OCI-LY1 (cell line): ENCODE data around the gene S100A8.

Experiments
- H2AFZ ChIP-seq: fragments of 200-600 bp; sonication (generic), shearing (Covaris generic); 2 replicates; pipeline ENCODE4 v1.6.0; 2014; ENCODE audit warnings: antibody characterized with exemption, mild to moderate bottlenecking, low read length
- H3F3A ChIP-seq: fragments of 200-600 bp; sonication (generic), shearing (Covaris generic); 2 replicates; pipeline ENCODE4 v1.6.0; 2014; ENCODE audit warnings: mild to moderate bottlenecking, antibody characterized with exemption, low read length, moderate library complexity; ENCODE audit not compliant: insufficient read depth
- H3K27ac ChIP-seq: fragments of 200-600 bp; sonication (generic); 2 replicates; pipeline ENCODE4 v1.5.1; 2014; ENCODE audit warnings: low read length, mixed run types, mild to moderate bottlenecking, low read depth; ENCODE audit not compliant: poor library complexity, severe bottlenecking
- H3K27me3 ChIP-seq: fragments of 200-600 bp; sonication (generic); 2 replicates; pipeline ENCODE4 v1.6.0; 2014; ENCODE audit warnings: antibody characterized with exemption, mild to moderate bottlenecking, low read length, moderate library complexity; ENCODE audit not compliant: insufficient read depth
- H3K36me3 ChIP-seq: fragments of 200-600 bp; sonication (generic); 2 replicates; pipeline ENCODE4 v1.6.1; 2014; ENCODE audit warnings: mild to moderate bottlenecking, antibody characterized with exemption, low read length, moderate library complexity, mixed read lengths; ENCODE audit not compliant: insufficient read depth
- H3K4me1 ChIP-seq: fragments of 200-600 bp; sonication (generic); 2 replicates; pipeline ENCODE4 v1.5.1; 2014; ENCODE audit warnings: mild to moderate bottlenecking, low read length, moderate library complexity; ENCODE audit not compliant: insufficient read depth, severe bottlenecking
- H3K4me2 ChIP-seq: fragments of 200-600 bp; sonication (generic), shearing (Covaris generic); 2 replicates; pipeline ENCODE4 v1.6.1; 2014; ENCODE audit warnings: low read length
- H3K4me3 ChIP-seq: fragments of 200-600 bp; sonication (generic); 2 replicates; pipeline ENCODE4 v1.5.1; 2014; ENCODE audit warnings: low read length, low read depth, mild to moderate bottlenecking, mixed read lengths; ENCODE audit not compliant: poor library complexity, severe bottlenecking
- H3K79me2 ChIP-seq: fragments of 200-600 bp; shearing (Covaris generic); 2 replicates; pipeline ENCODE4 v1.6.1; 2016; ENCODE audit warnings: mixed run types, low read length, mixed read lengths; ENCODE audit not compliant: insufficient read depth
- H3K9ac ChIP-seq: fragments of 200-600 bp; sonication (generic), shearing (Covaris generic); 2 replicates; pipeline ENCODE4 v1.6.1; 2014; ENCODE audit warnings: mild to moderate bottlenecking, low read length, mixed read lengths
- H3K9me2 ChIP-seq: fragments of 200-600 bp; sonication (generic), shearing (Covaris generic); 2 replicates; pipeline ENCODE4 v1.6.1; 2014; ENCODE audit warnings: low read depth, mild to moderate bottlenecking, low read length, mixed read lengths
- H3K9me3 ChIP-seq: fragments of 200-600 bp; shearing (Covaris generic); 2 replicates; pipeline ENCODE4 v1.6.1; 2014; ENCODE audit warnings: low read length, mixed read lengths
- H4K20me1 ChIP-seq: fragments of 200-600 bp; sonication (generic), shearing (Covaris generic); 2 replicates; pipeline ENCODE4 v1.6.0; 2016; ENCODE audit warnings: mild to moderate bottlenecking, low read length; ENCODE audit not compliant: insufficient read depth
- EZH2 ChIP-seq: fragments of 200-600 bp; sonication (generic), shearing (Covaris generic); IDR thresholded peaks from 2 replicates; pipeline ENCODE4 v1.8.0; 2017; ENCODE audit warnings: borderline replicate concordance, mixed run types, mild to moderate bottlenecking, antibody characterized with exemption, low read length, moderate library complexity, mixed read lengths
- TF ChIP-seq, protein P1 (sequence below): fragments of 200-600 bp; sonication (generic), shearing (Covaris generic); IDR thresholded peaks from 2 replicates; pipeline ENCODE4 v1.5.1; 2017; ENCODE audit warnings: mild to moderate bottlenecking, antibody characterized with exemption, low read length, moderate library complexity, mixed read lengths

S100A8 gene

DNA sequence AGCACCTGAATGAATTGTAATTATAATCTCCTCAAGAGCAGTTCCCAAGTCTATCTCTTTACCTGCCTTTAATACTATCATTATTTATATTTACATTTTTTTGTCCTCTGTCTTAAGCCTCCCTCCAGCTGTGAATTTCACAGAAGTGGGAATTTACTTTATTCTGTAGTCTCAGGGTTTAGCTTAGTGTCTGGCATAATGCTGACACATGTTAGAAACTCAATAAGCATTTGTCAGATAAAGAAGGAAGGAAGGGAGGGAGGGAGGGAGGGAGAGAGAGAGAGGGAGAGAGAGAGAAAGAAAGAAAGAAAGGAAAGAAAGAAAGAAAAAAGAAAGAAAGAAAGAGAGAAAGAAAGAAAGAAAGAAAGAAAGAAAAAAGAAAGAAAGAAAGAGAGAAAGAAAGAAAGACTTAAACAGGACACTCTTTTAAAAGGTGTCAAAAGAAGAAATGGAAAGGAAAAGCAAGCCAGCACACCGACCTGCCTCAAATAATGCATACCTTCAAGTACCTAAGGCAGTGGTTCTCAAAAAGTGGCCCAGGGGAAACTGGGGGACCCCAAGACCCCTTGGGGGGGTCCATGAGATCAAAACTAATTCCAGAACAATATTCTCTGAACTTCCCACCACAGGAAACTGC lies 40.4 kb downstream of the S100A8 start:
- Histone ChIP-seq H3K4me2 (no peak overlapping the region), H3K36me3 (no peaks in the 10 kb centered on the region)
- TF ChIP-seq, protein P1, sequence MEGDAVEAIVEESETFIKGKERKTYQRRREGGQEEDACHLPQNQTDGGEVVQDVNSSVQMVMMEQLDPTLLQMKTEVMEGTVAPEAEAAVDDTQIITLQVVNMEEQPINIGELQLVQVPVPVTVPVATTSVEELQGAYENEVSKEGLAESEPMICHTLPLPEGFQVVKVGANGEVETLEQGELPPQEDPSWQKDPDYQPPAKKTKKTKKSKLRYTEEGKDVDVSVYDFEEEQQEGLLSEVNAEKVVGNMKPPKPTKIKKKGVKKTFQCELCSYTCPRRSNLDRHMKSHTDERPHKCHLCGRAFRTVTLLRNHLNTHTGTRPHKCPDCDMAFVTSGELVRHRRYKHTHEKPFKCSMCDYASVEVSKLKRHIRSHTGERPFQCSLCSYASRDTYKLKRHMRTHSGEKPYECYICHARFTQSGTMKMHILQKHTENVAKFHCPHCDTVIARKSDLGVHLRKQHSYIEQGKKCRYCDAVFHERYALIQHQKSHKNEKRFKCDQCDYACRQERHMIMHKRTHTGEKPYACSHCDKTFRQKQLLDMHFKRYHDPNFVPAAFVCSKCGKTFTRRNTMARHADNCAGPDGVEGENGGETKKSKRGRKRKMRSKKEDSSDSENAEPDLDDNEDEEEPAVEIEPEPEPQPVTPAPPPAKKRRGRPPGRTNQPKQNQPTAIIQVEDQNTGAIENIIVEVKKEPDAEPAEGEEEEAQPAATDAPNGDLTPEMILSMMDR: no peak
- TF ChIP-seq EZH2: no peak

DNA sequence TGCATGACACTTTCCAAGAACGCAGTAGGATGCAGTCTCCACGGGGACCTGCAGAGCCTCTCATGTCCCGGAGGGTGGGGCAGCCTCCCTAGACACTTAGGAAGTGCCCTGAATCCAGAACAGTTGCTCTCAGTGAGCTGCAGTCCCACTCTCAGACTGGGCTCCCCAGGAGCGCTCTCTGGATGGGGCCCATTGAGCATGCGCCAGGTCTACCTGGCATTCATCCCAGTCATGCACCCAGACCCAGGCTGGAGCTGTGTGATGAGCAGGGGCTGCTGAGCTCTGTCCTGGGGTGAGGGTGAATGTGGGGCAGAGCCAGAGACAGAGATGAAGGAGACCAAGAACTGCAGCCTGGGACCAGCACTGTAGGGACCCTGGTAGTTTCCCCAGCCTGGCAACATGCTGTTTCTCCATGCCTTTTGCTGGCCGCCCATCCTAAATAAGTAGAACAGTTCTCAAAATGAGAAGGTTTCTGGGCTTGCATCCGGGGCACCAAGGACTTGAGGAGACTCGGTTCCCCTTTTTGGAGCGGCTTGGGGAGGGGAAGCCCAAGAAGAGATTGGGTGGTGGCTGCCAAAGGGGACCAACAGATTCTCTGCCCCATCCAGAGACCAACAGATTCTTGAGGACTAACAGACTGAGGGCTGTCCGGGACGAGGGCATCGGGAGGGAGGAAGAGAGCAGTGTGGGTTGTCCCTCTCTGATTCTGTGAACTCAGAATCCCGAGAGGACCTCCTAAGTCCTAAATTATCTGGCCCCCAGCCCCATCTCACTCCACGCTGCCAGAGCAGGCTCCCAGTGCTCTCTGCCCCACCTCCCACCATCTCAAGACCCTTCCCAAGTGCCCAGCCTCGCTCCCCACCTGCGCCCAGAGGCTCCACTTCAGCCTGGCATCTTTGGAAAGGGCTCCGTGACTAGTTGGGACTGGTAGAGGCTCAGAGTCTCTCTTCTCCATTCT lies 41.2 kb downstream of the S100A8 start:
- H3K27ac ChIP-seq: no peak overlapping the region
- no peaks in the 10 kb centered on the region for H4K20me1 ChIP-seq
- no peak for TF ChIP-seq EZH2
- TF ChIP-seq, protein P1: no peak
- H3F3A ChIP-seq: no peaks in the 10 kb centered on the region
- no peaks in the 10 kb centered on the region for H3K4me1 ChIP-seq
- H2AFZ ChIP-seq: no peak overlapping the region
- H3K4me3 ChIP-seq: no peak overlapping the region
- H3K79me2 ChIP-seq: no peaks in the 10 kb centered on the region
- H3K9me3 ChIP-seq: no peaks in the 10 kb centered on the region
- no peak overlapping the region for H3K9ac ChIP-seq
- H3K9me2 ChIP-seq: no peaks in the 10 kb centered on the region
- no peaks in the 10 kb centered on the region for H3K27me3 ChIP-seq
- H3K4me2 ChIP-seq: no peak overlapping the region
- no peaks in the 10 kb centered on the region for H3K36me3 ChIP-seq

More for the DNA sequence above, 40.4 kb downstream of the S100A8 start:
- Histone ChIP-seq H3K9ac (no peak overlapping the region), H3K9me2 (no peaks in the 10 kb centered on the region), H3K27ac (no peak overlapping the region), H2AFZ (no peak overlapping the region), H3K4me1 (no peaks in the 10 kb centered on the region), H3F3A (no peaks in the 10 kb centered on the region), H3K4me3 (no peak overlapping the region), H3K27me3 (no peaks in the 10 kb centered on the region), H3K9me3 (no peaks in the 10 kb centered on the region), H4K20me1 (no peaks in the 10 kb centered on the region), H3K79me2 (no peaks in the 10 kb centered on the region)

DNA sequence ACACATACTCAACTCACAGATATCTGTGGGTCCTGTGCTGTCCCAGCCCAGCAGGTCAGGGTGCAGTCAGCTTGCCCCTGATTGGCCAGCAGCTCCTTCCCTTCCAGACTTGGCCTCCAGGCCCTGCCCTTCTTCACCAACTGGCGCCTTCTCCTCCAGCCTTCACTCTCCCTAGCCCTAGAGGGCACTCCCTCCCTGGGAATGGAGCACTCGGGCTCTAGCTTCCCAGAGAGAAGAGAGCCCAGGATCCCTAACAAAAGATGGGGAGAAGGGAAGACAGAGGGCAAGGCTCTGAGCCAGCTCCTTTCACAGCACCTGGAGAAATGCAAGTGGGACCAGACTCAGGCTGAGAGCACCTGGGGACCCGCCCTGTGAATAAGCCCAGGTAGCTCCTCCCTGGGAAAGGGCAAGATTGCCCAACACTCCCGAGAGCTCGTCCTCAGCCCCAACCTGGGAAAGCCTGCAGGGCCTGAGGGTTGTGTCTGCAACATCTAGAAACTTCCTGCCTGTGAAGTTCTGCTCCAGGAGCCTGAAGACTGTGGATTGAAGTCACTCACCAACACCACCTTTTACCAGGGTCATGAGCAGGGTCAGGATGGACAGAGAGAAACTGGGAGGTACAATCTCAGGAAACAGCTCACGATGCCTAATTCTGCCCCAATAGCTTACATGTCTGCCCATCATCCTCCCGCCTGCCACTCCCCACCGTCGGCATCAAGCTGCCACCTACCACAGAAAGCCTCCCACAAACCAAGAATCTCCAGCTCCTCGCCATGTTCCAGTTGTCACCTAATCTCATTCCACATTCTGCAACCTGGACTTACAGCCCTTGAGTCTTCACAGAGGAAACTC lies 42.1 kb downstream of the S100A8 start, which contains the start of gene PGLYRP4:
TSS of gene PGLYRP4 (minus strand) at position 331 of the 852 bp plus-strand sequence. CDS start 909 bp downstream, outside the sequence.
- Histone ChIP-seq H3F3A (no peaks in the 10 kb centered on the region), H3K36me3 (no peaks in the 10 kb centered on the region), H3K79me2 (no peaks in the 10 kb centered on the region), H3K9me3 (no peaks in the 10 kb centered on the region), H3K4me1 (no peaks in the 10 kb centered on the region), H4K20me1 (no peaks in the 10 kb centered on the region), H3K4me2 (no peak within 1 kb of the TSS), H3K9ac (no peak within 1 kb of the TSS), H2AFZ (no peak within 1 kb of the TSS), H3K9me2 (no peaks in the 10 kb centered on the region), H3K27me3 (no peaks in the 10 kb centered on the region), H3K4me3 (no peak within 1 kb of the TSS), H3K27ac (no peak within 1 kb of the TSS)
- TF ChIP-seq EZH2: no peak
- TF ChIP-seq, protein P1: no peak
